Femur (tissue), 1 donor: Measurements from ENCODE around the gene DNAJC18.

ENCODE experiments used
- DNase-seq: peaks from one replicate; pipeline ENCODE4 v3.0.0-alpha.2; 2017

Gene DNAJC18

DNA sequence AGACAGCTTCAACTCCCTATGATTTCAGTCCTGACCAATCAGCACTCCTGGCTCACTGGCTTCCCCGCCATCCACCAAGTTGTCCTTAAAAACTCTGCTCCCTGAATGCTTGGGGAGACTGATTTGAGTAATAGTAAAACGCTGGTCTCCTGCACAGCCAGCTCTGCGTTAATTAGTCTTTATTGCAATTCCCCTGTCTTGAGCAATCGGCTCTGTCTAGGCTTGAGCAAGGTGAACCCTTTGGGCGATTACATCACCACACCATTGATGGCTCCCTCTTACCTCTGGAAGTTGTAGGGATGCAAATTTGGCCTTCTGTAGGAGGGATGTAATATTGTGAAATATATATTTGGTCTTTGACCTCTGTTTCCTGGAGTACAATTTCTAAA lies 53.3 kb downstream of the DNAJC18 start:
- DNase-seq: no peak

GRCh38 chr5:139385061-139386049 lies 54.0 kb downstream of the DNAJC18 start:
- DNase-seq: no peak

DNA sequence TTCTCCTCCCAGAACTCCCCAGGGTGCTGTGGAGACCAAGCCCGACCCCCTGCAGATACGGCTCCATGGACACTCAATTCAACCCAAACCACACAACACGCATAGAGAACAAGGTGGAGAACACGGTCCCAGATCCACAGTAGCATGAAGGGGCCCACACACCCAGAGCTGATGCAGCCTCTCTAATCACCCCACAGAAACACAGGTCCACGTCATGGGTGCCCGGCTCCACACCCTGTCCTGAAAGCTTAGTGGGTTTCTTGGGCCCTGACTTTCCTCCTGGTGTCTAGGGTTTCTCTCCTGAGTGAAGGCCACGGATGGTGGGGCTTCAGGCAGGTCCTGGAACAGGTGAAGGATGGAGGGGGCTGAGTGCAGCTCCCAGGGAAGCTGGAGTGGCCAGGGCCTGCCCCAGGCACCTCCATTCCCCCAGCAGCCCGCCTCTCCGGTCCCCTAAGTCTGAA lies 54.7 kb downstream of the DNAJC18 start:
- no peak for DNase-seq

GRCh38 chr5:139383993-139384590 lies 55.2 kb downstream of the DNAJC18 start:
- DNase-seq: no peak

DNA sequence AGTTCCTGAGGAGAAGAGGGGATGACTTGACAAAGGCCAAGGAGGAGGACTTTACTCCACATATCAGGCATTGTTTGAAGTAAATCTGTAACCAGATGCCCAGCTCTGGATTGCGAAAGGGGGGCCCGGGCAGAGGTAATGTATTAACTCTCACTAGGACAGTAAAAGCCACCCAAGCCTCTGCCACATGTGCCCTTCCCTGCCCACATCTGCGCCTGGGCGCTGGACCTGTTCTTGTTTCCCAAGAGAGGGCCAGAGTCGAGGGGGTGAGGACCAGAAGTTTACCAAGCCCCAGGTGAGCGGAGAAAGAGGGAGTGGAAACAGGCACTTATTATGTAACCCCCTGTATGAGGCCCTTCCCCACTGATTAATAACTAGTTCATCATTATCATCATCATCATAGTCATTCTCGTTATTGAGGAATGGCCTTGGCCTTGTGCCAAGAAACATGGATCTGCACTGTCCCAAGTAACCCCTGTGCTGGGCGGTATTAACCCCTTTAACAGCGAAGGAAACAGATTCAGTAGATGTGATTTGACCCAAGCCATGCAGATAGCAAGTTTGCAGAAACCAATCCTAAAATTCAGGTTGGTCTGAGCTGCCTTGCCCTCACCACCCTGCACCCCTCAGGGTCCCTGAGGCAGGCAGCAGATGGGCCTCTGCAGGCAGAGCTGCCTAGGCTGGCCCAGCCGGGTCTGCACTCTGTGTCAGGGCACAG lies 55.9 kb downstream of the DNAJC18 start, which contains the start of gene SLC23A1:
TSS of gene SLC23A1 (minus strand) at position 23 of the 718 bp plus-strand sequence. CDS start 44 bp downstream, outside the sequence.
- no peak for DNase-seq

GRCh38 chr5:139382807-139383206 lies 56.5 kb downstream of the DNAJC18 start:
- DNase-seq: peak; percentile 14

DNA sequence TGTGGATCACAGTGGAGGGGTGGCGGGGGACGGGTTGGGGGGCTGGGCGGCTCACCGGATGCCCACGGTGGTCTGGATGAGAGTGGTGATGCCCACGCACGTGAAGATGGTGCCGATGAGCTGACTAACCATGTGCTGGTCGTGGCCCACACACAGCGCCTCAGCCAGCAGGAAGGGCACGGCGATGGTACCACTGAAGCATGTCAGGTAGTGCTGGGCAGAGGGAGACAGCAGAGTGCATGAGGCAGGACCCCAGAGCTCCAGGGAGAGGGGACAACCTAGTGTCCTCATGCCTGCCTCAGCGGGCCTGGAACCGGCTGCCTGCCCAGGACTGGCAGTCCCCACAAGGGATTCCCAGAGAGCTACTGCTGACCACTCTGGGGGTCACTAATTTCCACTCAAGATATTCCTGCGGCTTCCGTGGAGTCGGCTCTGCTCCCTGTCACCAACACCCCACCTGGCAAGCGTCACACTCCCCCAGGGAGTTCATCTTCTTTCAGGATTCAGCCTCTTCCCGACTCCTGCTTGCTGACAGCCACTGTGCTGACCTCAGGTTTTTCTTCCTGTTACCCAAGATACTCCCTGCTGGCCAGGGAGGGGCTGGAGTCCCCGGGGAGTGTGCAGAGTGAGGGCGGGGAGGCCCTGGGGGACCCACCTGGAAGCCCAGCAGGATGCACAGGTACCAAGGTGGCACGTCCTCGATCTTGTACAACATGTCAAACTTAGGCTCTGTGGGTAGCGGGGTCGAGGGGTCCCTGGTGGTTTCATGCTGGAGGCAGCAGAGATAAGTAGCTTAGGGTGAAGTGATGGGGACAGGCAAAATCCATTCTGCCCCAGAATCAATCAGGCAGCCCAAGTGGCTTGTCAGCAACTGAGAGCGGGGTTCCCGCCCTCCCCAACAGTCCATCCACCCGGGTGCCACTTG lies 57.2 kb downstream of the DNAJC18 start:
- peak; percentile 17 for DNase-seq

DNA sequence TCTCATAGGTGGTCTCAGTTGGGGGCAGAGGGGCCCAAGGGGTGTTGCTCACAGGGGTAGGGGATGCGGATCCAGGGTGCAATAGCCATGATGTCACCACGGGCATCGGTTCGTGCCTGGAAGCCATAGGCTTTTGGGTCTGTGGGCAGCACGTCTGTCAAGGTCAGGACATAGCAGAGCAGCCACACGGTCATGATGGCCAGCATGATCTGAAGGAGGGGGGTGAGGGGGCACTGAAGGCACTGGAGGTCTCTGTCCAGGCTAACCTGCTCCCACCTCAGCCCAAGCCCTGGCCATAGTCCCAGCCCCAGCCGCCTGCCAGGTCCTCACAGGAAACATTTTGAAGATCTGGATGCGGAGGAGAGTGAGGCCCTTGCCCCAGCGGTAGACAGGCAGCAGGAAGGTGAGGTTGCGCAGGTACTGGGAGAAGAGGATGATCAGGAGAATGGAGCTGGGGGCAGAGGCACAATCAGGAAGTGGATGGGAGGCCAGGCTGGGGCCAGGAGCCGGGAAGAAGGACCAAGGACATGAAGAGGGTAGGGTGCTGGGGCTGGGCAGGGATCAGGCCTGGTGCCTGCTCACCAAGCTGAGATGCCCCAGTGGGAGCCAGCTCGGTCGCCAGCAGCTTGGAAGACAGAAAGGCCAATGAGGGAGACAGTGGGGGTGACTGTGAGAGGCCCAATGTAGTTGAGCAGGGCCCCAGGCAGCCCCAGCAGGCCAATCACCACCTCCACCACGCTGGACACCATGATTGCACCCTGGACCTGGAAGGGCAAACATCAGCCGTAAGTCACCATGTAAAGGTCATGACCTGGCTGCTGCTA lies 59.5 kb downstream of the DNAJC18 start:
- DNase-seq: no peak

DNA sequence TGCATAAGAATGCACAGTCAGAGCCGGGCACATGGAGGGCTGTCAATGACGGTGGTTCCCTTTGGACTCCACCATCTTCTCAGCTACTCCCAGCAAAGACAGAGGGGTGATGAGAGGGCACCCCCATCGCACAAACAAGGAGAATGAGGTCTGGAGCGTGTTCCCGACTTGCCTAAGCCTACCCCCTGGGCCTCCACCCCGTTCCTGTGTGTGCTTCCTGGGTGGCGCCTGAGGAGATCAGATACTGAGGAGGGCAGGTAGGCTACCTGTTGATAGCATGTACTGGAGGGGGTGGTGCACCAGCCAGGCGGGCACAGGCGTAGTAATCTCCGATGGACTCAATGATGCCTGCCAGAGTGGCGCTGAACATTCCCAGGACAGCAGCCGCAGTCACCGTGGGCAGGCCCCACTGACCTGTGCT lies 60.4 kb downstream of the DNAJC18 start:
- DNase-seq: no peak

GRCh38 chr5:139378101-139378825 lies 61.1 kb downstream of the DNAJC18 start:
- no peak for DNase-seq

GRCh38 chr5:139377226-139377625 lies 62.1 kb downstream of the DNAJC18 start:
- DNase-seq: no peak

GRCh38 chr5:139376364-139376763 lies 63.0 kb downstream of the DNAJC18 start:
- no peak for DNase-seq

DNA sequence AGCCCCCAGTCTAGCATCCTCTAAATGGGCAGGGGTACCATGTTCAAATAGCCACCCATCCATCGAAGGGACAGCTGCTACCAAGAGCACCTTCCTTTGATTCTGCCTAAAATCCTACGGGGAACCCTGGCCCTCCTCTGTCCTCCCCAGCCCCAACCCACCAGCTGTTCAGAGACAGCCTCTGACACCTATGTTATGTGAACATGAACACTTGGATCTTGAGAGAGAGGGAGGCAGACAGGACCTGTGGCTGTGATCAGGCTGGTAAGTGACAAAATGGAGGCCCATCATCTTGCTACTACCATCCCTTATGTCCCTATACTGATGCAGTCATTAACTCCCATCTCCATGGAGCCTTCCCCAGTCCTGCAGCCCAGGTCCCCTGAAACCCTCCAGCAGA lies 64.4 kb downstream of the DNAJC18 start:
- no peak for DNase-seq

DNA sequence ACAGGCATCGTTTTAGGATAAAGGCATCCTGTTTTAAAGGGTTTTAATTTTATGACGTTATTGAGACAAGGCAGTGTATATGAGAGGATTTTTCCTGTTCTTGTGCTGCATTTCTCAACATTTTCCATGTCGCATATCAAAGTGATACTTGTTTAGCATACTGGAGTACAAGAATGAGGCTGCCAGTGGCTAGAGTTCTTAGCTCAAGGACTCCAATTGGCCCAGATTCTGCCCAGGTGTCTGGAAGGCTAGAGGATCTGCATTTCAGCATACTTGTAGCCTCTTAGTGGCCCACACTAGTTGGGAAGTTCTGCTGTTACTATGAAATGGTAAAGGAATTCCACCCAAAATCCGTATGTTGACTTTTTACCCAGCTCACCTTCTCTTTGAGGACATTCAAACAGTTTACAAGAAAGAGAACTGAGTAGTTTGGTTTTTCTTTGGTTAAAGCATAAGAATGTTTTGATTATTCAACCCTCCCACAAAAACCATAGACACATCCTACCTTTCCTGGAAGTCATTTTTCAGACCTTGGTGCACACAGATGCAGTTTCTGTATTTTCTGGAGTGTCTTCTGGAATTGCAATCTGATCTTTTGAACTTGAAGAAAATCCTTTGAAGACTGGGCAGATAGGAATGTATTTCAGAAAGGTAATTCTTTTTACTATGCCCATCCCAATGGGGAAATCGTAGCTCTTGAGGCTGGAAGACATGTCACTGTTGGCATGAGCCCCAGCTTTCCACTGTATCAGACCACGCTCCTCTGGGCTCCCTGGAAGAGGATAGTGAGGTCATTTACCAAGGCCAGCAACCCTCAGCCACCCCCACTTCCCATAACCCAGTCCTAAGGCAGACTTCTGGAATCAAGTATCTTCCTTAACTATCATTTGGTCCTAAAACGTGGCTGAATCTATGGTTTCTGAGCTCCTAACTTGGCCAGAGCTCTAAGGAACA lies 67.6 kb downstream of the DNAJC18 start:
- DNase-seq: peak; percentile 36

DNA sequence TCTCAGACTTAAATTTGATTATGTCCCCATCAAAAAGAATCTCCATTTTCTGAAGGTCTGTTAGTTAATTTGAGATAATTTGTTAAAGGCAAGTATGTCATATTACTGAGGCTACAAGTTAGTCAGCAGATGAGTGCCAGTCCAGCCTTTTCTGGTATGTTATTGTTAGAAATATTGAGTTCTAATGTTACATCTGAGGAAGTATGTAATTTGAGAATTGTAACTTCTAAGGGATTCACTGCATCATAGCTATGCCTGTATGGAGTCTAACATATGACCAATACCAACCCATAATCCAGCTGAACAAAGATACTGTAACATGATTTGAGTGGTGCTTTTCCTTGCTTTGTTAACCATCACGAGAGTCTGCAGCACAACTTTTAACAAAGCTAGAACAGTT lies 70.1 kb downstream of the DNAJC18 start:
- no peak for DNase-seq

- DNase-seq: no peak
Measured at GRCh38 chr5:139368613-139369012, 70.7 kb downstream of the DNAJC18 start.

DNA sequence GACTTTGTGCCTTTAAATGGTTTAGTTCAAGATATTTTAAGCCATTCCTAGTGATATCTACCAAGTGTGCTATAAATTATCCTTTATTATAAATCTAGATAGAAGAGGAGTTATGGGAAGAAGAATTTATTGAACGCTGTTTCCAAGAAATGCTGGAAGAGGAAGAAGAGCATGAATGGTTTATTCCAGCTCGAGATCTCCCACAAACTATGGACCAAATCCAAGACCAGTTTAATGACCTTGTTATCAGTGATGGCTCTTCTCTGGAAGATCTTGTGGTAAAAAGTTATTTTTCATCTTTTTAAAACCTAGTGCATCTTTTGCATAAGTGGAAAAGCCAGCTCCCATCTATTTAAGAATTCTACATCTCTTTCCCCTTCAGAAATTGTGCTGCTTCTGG lies 74.9 kb downstream of the DNAJC18 start:
- no peak for DNase-seq

GRCh38 chr5:139363937-139364336 lies 75.4 kb downstream of the DNAJC18 start:
- no peak for DNase-seq

- DNase-seq: no peak
Measured at GRCh38 chr5:139361835-139362429, 77.4 kb downstream of the DNAJC18 start.
